ENCODE data around the gene KRTAP1-4. TPM values are rescaled to one million over a fixed set of nuclear protein-coding genes. Genes with fewer than 3 reads are reported as not detected.

Gene KRTAP1-4, protein sequence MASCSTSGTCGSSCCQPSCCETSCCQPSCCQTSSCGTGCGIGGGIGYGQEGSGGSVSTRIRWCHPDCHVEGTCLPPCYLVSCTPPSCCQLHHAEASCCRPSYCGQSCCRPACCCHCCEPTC
- not detected for total RNA-seq

DNA sequence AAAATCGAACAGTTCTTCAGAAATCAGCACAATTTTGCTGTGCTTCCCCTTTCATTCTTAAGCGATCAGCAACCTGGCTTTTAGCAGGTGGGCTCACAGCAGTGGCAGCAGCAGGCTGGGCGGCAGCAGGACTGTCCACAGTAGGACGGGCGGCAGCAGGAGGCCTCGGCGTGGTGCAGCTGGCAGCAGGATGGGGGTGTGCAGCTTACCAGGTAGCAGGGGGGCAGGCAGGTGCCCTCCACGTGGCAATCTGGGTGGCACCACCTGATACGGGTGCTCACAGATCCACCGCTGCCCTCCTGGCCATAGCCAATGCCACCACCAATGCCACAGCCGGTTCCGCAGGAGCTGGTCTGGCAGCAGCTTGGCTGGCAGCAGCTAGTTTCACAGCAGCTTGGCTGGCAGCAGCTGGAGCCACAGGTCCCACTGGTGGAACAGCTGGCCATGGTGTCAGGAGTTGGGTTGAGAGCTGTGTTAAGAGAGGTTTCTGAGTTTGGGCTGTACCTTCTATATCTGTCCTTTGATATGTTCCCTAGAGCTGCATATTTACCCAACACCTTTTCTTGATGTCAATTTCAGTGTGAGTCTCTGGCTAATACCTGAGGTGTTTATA lies at the start of gene KRTAP1-4:
Gene KRTAP1-4, minus strand, starts transcription at position 563 of the 613 bp plus-strand sequence. Its CDS starts 117 bp downstream, at position 446.
- WGBS, 2 donors (ENCODE audit: low coverage in 1 of 2): 77 to 100% methylated on average over 1 to 7 of the region's 12 CpGs
- no peaks in the 10 kb centered on the region for H3K36me3 ChIP-seq
- TF ChIP-seq POLR2A (IDR thresholded peaks at IDR 0.05): no peak
- TF ChIP-seq POLR2AphosphoS5 (IDR thresholded peaks at IDR 0.05): no peak
- no peak for TF ChIP-seq EP300 (IDR thresholded peaks at IDR 0.05; ENCODE audit: low read depth)
- TF ChIP-seq, protein P1, sequence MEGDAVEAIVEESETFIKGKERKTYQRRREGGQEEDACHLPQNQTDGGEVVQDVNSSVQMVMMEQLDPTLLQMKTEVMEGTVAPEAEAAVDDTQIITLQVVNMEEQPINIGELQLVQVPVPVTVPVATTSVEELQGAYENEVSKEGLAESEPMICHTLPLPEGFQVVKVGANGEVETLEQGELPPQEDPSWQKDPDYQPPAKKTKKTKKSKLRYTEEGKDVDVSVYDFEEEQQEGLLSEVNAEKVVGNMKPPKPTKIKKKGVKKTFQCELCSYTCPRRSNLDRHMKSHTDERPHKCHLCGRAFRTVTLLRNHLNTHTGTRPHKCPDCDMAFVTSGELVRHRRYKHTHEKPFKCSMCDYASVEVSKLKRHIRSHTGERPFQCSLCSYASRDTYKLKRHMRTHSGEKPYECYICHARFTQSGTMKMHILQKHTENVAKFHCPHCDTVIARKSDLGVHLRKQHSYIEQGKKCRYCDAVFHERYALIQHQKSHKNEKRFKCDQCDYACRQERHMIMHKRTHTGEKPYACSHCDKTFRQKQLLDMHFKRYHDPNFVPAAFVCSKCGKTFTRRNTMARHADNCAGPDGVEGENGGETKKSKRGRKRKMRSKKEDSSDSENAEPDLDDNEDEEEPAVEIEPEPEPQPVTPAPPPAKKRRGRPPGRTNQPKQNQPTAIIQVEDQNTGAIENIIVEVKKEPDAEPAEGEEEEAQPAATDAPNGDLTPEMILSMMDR (IDR thresholded peaks at IDR 0.05): no peak
- intact Hi-C loops (cut with DNase I; ENCODE audit: low total_unique reads) (no loop called here), in situ Hi-C loops (cut with MboI; ENCODE audit: low pct_ligation_motif_present in 1 of 4, low pct_unique_long_range_greater_than_20kb in 1 of 4, low sequenced_read_pairs in 3 of 4) (no loop called here)
- H3K27ac ChIP-seq: no peak within 1 kb of the TSS
- peaks cover 3% of the 10 kb centered on the region for H3K27me3 ChIP-seq
- H3K9me3 ChIP-seq: no peaks in the 10 kb centered on the region
- H3K4me1 ChIP-seq: no peaks in the 10 kb centered on the region
- H3K4me3 ChIP-seq: no peak within 1 kb of the TSS
- DNase-seq: no peak

DNA sequence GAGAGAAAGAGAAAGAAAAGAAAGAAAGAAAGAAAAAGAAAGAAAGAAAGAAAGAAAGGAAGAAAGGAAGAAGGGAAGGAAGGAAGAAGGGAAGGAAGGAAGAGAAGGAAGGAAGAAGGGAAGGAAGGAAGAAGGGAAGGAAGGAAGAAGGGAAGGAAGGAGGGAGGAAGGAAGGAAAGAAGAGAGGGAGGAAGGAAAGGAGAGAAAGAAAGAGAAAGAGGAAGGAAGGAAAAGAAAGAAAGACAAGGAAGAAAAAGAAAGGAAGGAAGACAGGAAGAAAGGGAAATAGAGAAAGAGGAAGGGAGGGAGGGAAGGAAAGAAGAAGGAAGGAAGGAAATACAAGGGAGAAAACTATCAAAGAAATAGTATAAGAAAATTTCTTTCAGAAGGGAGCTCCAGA lies 46.8 kb upstream of the KRTAP1-4 start:
- Histone ChIP-seq H3K9me3 (no peaks in the 10 kb centered on the region), H3K27me3 (peaks cover 8% of the 10 kb centered on the region), H3K4me3 (no peak overlapping the region), H3K4me1 (no peaks in the 10 kb centered on the region), H3K36me3 (no peaks in the 10 kb centered on the region), H3K27ac (no peak overlapping the region)
- intact Hi-C loops (cut with DNase I; ENCODE audit: low total_unique reads): no loop called here
- in situ Hi-C loops (cut with MboI; ENCODE audit: low pct_ligation_motif_present in 1 of 4, low pct_unique_long_range_greater_than_20kb in 1 of 4, low sequenced_read_pairs in 3 of 4): no loop called here
- TF ChIP-seq POLR2AphosphoS5 (IDR thresholded peaks at IDR 0.05) (no peak), EP300 (IDR thresholded peaks at IDR 0.05; ENCODE audit: low read depth) (no peak), POLR2A (IDR thresholded peaks at IDR 0.05) (no peak)
- TF ChIP-seq, protein P1 (IDR thresholded peaks at IDR 0.05): no peak
- DNase-seq: no peak

DNA sequence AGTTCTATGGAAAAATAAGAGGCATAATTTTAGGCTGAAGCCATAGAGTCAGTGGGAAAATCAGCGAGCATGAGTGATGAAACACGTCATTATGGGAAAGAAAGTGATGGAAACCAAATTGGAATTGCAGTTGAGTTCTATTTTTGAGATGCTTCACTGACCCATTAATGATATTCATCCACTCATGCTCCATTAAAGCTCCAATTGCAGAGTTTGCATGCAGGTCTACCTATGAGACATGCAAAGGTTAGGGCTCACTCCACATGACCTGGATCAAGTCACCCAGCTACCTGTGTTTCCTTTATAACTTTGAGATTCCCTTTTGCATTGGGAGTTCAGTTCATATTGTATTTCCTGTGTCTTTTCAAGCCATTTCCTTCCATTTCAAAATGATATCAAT lies 43.7 kb upstream of the KRTAP1-4 start:
- in situ Hi-C loops (cut with MboI; ENCODE audit: low pct_ligation_motif_present in 1 of 4, low pct_unique_long_range_greater_than_20kb in 1 of 4, low sequenced_read_pairs in 3 of 4) (no loop called here), intact Hi-C loops (cut with DNase I; ENCODE audit: low total_unique reads) (no loop called here)
- Histone ChIP-seq H3K4me3 (no peak overlapping the region), H3K27me3 (peaks cover 8% of the 10 kb centered on the region), H3K4me1 (no peaks in the 10 kb centered on the region), H3K9me3 (no peaks in the 10 kb centered on the region), H3K36me3 (no peaks in the 10 kb centered on the region), H3K27ac (no peak overlapping the region)
- DNase-seq: no peak
- TF ChIP-seq POLR2AphosphoS5 (IDR thresholded peaks at IDR 0.05) (no peak), EP300 (IDR thresholded peaks at IDR 0.05; ENCODE audit: low read depth) (no peak), POLR2A (IDR thresholded peaks at IDR 0.05) (no peak)
- TF ChIP-seq, protein P1 (IDR thresholded peaks at IDR 0.05): no peak
- 69 to 88% methylated on average over 2 of the region's 2 CpGs for WGBS, 2 donors (ENCODE audit: low coverage in 1 of 2)

DNA sequence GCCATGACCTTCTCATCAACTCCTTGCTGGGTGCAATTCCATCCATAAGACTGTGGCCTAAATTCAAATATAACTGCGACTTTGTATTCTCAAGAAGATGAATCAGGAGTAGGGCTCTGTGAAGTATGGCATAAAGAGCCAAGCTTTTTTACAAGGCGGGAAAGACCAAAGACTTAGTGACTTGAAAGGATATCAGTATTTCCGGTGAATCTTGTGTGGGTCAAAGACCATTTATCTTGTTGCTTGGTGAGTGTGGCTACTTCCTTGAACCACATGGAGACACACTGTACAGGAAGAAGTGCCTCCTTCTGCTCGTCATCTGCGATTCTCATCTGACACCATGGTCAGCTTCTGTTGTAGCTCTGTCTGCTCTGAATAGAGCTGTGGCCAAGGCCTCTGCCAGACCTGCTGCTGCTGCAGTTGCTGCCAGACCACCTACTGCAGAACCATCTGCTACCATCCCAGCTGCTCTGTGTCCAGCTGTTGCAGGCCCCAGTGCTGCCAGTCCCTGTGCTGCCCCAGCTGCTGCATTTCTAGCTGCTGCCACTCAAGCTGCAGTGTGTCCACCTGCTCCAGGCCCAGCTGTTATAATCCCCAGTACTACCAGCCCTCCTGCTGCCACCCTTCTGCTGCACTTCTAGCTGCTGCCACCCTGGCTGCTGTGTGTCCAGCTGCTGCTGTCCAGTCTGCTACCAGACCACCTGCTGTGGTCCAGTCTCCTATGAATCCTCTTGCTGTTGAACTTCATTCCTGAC lies 41.8 kb upstream of the KRTAP1-4 start:
- in situ Hi-C loops (cut with MboI; ENCODE audit: low pct_ligation_motif_present in 1 of 4, low pct_unique_long_range_greater_than_20kb in 1 of 4, low sequenced_read_pairs in 3 of 4) (no loop called here), intact Hi-C loops (cut with DNase I; ENCODE audit: low total_unique reads) (no loop called here)
- Histone ChIP-seq H3K4me1 (no peaks in the 10 kb centered on the region), H3K9me3 (no peaks in the 10 kb centered on the region), H3K4me3 (no peak overlapping the region), H3K36me3 (no peaks in the 10 kb centered on the region), H3K27me3 (peaks cover 5% of the 10 kb centered on the region), H3K27ac (no peak overlapping the region)
- no peak for TF ChIP-seq POLR2AphosphoS5 (IDR thresholded peaks at IDR 0.05)
- TF ChIP-seq, protein P1 (IDR thresholded peaks at IDR 0.05): no peak
- TF ChIP-seq POLR2A (IDR thresholded peaks at IDR 0.05): no peak
- TF ChIP-seq EP300 (IDR thresholded peaks at IDR 0.05; ENCODE audit: low read depth): no peak
- no peak for DNase-seq
- WGBS, 2 donors (ENCODE audit: low coverage in 1 of 2): 80 to 83% methylated on average over 3 to 5 of the region's 5 CpGs

Data from transverse colon (tissue), 4 donors.